ENCODE measurements around the gene DISP3.

DISP3 gene, protein sequence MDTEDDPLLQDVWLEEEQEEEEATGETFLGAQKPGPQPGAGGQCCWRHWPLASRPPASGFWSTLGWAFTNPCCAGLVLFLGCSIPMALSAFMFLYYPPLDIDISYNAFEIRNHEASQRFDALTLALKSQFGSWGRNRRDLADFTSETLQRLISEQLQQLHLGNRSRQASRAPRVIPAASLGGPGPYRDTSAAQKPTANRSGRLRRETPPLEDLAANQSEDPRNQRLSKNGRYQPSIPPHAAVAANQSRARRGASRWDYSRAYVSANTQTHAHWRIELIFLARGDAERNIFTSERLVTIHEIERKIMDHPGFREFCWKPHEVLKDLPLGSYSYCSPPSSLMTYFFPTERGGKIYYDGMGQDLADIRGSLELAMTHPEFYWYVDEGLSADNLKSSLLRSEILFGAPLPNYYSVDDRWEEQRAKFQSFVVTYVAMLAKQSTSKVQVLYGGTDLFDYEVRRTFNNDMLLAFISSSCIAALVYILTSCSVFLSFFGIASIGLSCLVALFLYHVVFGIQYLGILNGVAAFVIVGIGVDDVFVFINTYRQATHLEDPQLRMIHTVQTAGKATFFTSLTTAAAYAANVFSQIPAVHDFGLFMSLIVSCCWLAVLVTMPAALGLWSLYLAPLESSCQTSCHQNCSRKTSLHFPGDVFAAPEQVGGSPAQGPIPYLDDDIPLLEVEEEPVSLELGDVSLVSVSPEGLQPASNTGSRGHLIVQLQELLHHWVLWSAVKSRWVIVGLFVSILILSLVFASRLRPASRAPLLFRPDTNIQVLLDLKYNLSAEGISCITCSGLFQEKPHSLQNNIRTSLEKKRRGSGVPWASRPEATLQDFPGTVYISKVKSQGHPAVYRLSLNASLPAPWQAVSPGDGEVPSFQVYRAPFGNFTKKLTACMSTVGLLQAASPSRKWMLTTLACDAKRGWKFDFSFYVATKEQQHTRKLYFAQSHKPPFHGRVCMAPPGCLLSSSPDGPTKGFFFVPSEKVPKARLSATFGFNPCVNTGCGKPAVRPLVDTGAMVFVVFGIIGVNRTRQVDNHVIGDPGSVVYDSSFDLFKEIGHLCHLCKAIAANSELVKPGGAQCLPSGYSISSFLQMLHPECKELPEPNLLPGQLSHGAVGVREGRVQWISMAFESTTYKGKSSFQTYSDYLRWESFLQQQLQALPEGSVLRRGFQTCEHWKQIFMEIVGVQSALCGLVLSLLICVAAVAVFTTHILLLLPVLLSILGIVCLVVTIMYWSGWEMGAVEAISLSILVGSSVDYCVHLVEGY (N-terminal part only)

DNA sequence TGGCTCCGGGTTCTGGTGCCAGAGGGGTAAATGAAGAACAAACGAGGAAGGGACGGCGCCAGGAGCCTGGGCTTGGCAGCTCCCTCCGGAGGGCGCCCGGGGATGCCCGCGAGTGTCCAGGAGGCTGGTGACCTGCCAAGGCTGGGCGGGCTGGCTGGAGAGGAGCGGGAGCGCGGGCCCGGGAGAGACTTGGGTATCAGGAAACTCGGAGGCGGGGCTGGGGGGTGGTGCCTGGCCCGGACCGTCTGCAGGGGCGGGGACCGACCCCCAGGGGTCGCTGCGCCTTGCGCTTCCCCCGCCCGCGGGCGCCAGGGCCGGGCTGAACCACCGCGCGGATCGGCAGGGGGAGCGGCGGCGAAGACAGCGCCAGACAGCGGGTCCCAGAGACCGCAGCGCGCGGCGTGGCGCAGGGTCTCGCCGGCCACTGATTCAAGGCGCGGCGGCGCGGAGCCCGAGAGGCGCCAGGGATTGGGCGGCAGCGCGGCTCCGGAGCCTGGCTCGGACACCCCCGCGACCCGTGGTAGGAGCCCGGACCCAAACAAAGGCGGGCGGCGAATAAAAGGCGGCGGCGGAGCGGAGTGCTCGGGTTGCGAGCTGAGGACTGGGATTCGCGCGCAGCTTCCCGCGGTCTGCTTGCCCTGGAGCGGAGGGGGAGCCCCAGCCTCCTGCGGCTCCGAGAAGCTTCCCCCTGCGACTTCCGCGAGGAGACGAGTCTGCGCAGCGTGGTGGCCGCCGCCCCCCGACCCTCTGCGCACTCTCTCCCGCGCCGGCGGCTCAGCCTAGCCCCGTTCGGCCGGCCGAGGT, at the start of gene DISP3:
TSS of gene DISP3 (plus strand) at position 585 of the 804 bp plus-strand sequence. CDS start 21,838 bp downstream, outside the sequence.
- Histone ChIP-seq H3K27me3 (replicated peaks) (peaks cover 15% of the 10 kb centered on the region), H3K27ac (peak within 1 kb of the TSS; percentile 63), H3K36me3 (replicated peaks) (no peaks in the 10 kb centered on the region), H3K4me3 (ENCODE audit: low read depth, low read length) (peak within 1 kb of the TSS; percentile 54)
- peak; percentile 56 for TF ChIP-seq CTCF (IDR thresholded peaks at IDR 0.05; ENCODE audit: low read depth, low read length, missing control alignments)
- peak; percentile 40 for DNase-seq
- in situ Hi-C loops (cut with HindIII; ENCODE audit: low pct_ligation_motif_present, low sequenced_read_pairs): no loop called here

DNA sequence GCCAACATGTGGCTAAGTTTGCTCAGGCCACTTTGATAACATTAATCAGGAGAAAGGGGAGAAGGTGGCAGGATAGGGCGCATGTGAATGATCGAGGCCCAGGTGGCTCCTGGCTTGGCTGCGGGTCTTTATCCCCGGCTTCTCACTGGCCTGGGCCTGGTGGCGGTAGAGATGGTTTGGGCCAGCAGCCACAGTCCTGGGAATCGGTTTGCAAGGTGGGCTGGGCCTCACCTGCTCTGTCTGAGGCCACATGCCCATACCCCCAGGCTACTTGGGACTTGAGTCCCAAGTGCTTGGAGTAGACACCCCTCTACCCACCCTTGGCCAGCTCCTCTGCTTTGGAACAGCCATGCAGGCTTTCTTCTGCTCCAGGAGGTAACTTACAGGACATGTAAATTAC, 49.7 kb upstream of the DISP3 start:
- H3K4me3 ChIP-seq (ENCODE audit: low read depth, low read length): no peak overlapping the region
- in situ Hi-C loops (cut with HindIII; ENCODE audit: low pct_ligation_motif_present, low sequenced_read_pairs): no loop called here
- DNase-seq: no peak
- no peak for TF ChIP-seq CTCF (IDR thresholded peaks at IDR 0.05; ENCODE audit: low read depth, low read length, missing control alignments)
- H3K27ac ChIP-seq: no peak overlapping the region
- H3K27me3 ChIP-seq (replicated peaks): no peaks in the 10 kb centered on the region
- H3K36me3 ChIP-seq (replicated peaks): no peaks in the 10 kb centered on the region

GRCh38 chr1:11429935-11430334, 49.0 kb upstream of the DISP3 start:
- TF ChIP-seq CTCF (IDR thresholded peaks at IDR 0.05; ENCODE audit: low read depth, low read length, missing control alignments): no peak
- Histone ChIP-seq H3K36me3 (replicated peaks) (no peaks in the 10 kb centered on the region), H3K4me3 (ENCODE audit: low read depth, low read length) (no peak overlapping the region), H3K27ac (no peak overlapping the region), H3K27me3 (replicated peaks) (no peaks in the 10 kb centered on the region)
- in situ Hi-C loops (cut with HindIII; ENCODE audit: low pct_ligation_motif_present, low sequenced_read_pairs): no loop called here
- DNase-seq: no peak

DNA sequence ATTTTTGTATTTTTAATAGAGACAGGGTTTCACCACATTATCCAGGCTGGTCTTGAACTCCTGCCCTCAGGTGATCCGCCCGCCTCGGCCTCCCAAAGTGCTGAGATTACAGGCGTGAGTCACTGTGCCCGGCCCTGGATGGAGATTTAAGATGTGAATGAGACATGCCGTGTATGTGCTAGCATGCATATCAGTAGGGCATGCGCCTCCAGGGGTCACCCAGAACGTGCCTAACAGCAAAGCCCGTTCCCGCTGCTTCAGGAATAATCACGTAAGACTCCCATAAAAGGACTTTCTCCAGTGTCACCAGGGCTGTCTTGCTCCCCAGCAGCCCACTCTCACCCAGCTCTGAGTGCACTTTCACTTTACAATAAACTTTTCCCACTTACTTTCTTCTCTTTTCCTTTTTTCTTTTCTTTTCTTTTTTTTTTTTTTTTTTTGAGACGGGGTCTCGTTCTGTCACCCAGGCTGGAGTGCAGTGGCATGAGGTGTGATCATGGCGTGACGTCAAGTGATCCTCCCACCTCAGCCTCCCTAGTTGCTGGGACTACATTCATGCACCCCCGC, 46.9 kb upstream of the DISP3 start:
- H3K27me3 ChIP-seq (replicated peaks): no peaks in the 10 kb centered on the region
- in situ Hi-C loops (cut with HindIII; ENCODE audit: low pct_ligation_motif_present, low sequenced_read_pairs): no loop called here
- no peak overlapping the region for H3K27ac ChIP-seq
- H3K4me3 ChIP-seq (ENCODE audit: low read depth, low read length): no peak overlapping the region
- TF ChIP-seq CTCF (IDR thresholded peaks at IDR 0.05; ENCODE audit: low read depth, low read length, missing control alignments): no peak
- H3K36me3 ChIP-seq (replicated peaks): no peaks in the 10 kb centered on the region
- no peak for DNase-seq

- no peak overlapping the region for H3K4me3 ChIP-seq (ENCODE audit: low read depth, low read length)
- H3K36me3 ChIP-seq (replicated peaks): no peaks in the 10 kb centered on the region
- no peaks in the 10 kb centered on the region for H3K27me3 ChIP-seq (replicated peaks)
- in situ Hi-C loops (cut with HindIII; ENCODE audit: low pct_ligation_motif_present, low sequenced_read_pairs): no loop called here
- TF ChIP-seq CTCF (IDR thresholded peaks at IDR 0.05; ENCODE audit: low read depth, low read length, missing control alignments): no peak
- H3K27ac ChIP-seq: no peak overlapping the region
- no peak for DNase-seq
Measured at GRCh38 chr1:11432526-11432925, 46.4 kb upstream of the DISP3 start.

Measured in brain microvascular endothelial cell (primary cell).